ENCODE results near the gene LRRC30.
A peak's percentile ranks its signal among the peaks of the same experiment; 100 is the strongest.
"Not testable (repeated sequence)": the region's sequence is repeated elsewhere in the genome, so short reads cannot be mapped to it uniquely, and the experiment has no call there.

Gene LRRC30

GRCh38 chr18:7230626-7231349, at the start of gene LRRC30:
Gene LRRC30 (plus strand): TSS chr18:7231089. CDS start chr18:7231139, 50 bp downstream.
- no peak for DNase-seq (ENCODE audit: low spot score)

DNA sequence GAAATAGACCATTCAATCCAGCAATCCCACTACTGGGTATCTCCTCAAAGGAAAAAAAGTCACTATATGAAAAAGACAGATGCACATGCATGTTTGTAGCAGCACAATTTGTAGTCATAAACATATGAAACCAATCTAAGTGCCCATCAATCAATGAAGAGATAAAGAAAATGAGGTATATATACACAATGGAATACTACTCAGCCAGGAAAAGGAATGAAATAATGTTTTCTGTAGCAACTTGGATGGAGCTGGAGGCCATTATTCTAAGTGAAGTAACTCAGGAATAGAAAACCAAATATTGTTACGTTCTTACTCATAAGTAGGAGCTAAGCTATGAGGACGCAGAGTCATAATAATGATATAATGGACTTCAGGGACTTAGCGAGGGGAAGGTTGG, 45.2 kb upstream of the LRRC30 start:
- DNase-seq (ENCODE audit: low spot score): no peak

DNA sequence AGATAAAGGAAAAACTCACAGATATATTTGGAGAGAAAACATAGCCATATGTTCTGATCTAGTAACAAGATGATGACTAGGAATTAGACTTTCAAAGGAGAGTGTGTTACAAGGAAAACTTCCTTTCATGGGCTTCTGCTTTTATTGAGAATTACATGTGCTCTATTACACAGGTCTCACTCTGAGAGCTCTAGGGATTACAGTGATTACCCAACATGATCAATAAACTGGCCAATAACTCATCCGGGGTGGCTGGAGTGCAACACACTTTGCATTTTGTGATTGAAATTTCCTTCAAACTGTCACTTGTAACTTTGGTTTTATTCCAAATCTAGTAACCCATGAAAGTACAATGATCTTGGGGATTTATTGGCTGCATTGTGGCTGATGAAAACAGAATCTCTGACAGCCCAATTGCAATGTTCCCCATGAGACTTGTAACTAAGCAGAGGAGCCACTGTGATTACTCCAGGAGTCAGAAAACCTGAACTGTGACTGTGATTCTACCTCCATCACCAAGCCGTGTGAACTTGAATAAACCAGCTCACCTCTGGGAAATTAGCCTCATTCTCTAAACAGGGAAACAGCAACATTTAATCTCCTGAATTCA, 40.2 kb upstream of the LRRC30 start:
- no peak for DNase-seq (ENCODE audit: low spot score)

- no peak for DNase-seq (ENCODE audit: low spot score)
Observed at GRCh38 chr18:7191736-7192135, 39.2 kb upstream of the LRRC30 start.

DNA sequence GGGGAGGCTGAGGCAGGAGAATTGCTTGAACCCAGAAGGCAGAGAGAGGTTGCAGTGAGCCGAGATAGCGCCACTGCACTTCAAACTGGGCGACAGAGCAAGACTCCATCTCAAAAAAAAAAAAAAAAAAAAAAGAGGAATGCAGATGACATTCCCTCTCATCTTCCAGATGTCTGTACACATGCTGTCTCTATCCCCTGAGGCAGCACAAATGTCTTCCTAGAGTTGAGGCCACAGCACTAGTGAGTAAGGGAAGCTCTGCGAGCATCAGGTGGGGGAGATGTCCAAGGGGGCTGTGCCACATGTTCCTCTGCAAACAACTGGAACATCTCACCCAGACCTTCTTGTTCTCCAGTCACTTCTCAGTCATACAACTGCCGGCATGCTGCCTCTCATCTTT, 35.6 kb upstream of the LRRC30 start:
- no peak for DNase-seq (ENCODE audit: low spot score)

- DNase-seq (ENCODE audit: low spot score): no peak
Observed at GRCh38 chr18:7196421-7196820, 34.5 kb upstream of the LRRC30 start.

DNA sequence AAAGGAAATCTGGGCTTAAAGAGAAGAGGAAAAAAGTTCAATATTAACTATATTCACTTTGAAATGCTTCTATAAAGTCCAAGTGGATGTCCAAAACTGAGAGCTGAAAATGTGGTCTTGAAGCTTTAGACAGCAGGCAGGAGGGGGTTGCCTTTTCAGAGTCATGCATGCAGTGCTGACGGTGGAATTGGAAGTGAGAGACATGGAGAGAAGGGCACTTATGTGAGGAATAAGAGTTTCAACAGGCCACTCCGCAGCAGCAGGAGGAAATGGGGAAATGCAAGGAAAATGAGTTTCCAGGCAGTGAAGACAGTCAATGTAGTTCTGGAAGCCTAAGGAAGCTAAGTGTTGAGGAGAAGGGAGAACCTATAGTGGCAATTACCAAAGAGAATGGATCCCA, 33.0 kb upstream of the LRRC30 start:
- no peak for DNase-seq (ENCODE audit: low spot score)

- no peak for DNase-seq (ENCODE audit: low spot score)
Observed at GRCh38 chr18:7198326-7198725, 32.6 kb upstream of the LRRC30 start.

DNA sequence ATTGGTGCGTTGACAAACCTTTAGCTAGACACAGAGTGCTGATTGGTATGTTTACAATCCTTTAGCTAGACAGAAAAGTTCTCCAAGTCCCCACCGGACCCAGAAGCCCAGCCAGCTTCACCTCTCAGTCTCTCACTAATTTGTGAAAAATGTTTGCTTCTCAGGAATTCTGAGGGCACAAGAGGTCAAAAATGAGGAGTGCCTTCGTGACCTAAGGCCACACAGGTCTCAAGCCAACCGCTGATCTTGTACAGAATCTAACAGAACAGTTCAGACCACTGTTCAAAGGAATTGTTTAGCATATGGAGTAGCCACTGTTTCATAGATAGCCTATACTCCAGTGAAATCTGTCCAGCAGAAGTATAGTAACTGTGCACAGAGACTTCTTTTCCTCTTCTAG, 29.8 kb upstream of the LRRC30 start:
- no peak for DNase-seq (ENCODE audit: low spot score)

- no peak for DNase-seq (ENCODE audit: low spot score)
Observed at GRCh38 chr18:7202169-7202568, 28.7 kb upstream of the LRRC30 start.

GRCh38 chr18:7203601-7204000, 27.3 kb upstream of the LRRC30 start:
- DNase-seq (ENCODE audit: low spot score): not testable (repeated sequence)

- no peak for DNase-seq (ENCODE audit: low spot score)
Observed at GRCh38 chr18:7205346-7205745, 25.5 kb upstream of the LRRC30 start.

DNA sequence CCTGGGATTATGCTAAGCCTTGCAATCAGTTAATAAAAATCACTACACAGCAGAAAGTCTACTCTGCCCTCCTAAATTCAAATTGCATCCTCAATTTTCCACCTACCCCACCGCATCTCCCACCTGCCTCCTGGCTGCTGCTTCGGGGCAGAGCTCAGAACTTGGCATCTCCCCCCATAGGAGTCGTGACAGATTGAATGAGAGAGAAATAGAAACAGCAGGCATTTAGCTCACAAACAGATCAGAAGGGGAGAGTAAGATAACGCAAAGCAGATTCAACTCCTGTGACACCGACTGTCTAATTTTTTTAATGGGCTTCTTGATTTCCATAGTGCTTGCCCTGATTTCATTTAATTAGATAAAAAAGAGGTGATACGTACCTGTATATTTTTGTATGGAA, 24.7 kb upstream of the LRRC30 start:
- DNase-seq (ENCODE audit: low spot score): no peak

DNA sequence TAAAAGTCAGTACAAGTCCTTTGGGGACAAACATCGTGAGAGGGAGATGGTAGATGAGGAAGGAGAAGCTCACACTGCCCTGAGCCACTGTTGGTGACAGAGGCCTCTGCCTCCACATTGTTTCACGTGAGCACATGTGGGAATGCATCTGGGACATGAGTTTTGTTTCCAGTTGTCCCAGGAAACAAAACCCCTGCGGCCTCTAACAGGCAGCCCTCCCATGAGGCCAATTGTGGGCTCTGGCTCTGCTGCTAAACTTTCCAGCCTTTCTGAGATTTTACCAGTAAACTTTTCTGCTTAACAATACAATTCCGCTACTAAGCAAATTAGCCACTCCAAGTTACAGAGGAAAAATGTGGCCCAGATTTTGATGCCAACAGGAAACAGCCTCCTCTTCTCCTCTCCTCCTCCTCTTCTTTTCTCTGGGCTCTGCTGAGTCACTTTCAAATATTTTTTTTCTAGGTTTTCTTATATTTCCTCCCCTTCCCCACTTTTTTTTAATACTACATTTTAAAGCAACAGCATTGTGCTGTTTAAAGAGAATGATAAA, 23.4 kb upstream of the LRRC30 start:
- DNase-seq (ENCODE audit: low spot score): no peak

GRCh38 chr18:7221424-7222155, 9.3 kb upstream of the LRRC30 start:
- peak; percentile 77 for DNase-seq (ENCODE audit: low spot score)

DNA sequence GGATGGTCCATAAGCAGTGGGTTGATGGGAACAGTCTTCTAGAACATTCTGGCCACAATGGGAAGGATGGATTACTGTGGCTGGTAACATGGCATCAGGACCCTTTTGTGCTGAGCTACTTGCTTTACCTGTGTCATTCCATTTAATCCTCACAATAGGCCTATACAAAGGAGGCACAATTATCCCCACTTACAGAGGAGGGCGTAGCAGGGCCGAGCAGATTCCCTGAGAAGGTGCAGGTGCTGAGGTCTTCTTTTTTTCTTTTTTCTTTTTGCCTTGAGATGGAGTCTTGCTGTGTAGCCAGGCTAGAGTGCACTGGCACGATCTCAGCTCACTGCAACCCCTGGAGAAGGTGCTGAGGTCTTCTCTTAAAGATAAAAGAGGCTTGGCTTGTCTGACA, 6.7 kb upstream of the LRRC30 start:
- no peak for DNase-seq (ENCODE audit: low spot score)

DNA sequence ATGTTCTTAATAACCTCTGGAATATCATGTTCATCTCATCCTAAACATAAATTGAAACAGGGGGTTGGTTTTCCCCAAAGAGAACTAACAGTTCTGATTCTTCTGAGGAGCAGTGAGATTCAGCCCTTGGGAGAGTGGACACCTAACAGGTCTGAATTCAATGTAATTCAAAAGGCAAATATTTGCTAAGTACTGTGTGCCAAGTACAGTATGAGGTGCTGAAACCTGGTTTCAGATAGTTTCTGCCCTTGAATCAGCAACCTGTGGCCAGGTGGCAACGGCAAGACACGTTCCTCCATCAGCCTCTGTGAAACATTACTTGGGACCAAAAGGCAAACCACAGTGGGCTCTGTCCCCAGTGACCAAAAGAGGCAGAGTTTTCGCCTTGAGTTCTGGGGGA, 1.3 kb downstream of the LRRC30 start:
- DNase-seq (ENCODE audit: low spot score): no peak

DNA sequence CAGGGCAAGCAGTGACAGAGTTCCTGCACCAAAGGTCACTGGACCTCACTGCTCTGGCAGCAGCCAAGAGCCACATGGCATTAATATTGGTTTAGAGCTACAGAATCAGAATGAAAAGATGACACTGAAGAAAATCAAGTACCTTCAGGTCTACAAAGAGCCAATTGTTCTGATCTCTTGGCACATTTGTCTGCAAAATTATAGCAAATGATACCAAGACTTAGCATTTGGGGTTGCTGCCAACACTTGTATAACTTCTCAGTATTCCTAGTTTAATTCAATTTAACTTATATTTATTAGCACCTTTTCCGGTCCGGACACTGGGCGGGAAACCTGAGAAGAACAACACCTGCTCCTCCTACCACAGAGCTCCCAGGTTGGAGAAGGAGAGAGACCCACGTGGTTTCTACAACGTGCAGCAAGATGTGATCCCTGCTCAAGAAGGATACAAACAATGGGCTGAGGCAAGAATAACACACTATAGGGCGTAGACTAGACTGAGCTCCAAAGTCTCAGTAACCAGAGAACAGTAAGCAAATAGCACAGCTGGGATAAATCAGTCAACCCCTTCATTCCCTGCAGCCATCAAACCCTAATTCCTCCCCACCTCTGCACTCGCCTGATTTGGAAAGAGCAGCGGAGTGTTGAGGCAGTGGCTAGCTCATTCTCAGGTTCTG, 2.4 kb downstream of the LRRC30 start:
- no peak for DNase-seq (ENCODE audit: low spot score)

DNA sequence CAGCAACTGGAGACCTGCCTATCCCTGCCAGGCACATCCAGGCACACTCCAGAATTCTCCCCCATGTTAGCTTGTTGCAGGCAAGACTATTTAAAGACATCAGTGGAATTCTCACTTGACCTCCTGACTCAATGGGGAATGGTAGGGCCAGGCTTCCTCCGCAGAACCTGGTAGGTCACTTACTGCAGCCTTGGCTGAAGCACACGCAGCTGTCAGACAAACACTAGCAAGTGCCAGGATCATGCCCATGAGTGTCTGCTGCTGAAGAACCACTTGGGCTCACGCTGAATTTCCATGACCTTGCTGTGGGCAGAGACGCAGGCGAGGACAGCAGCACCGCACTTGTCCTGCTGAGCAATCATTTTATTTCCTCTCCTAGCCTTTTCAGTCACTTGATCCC, 3.2 kb downstream of the LRRC30 start:
- DNase-seq (ENCODE audit: low spot score): no peak

DNA sequence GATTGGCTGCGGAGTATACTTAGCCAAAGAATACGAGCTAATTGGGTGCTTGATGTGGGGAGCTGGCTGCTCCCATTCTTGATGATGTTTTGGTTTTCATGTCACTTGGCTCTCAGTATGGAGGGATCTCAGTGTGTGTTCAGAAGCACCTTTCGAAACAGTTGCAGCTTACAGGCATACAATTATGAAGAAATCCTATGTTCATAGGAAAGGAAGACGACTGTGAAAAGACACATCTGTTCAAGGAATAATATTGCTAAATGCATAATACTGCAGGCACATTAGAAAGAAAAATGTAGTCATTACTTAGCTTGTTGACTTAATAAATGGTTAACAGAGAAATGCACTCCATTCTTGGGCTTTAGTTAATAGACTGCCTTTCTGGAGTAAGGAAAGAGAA, 4.1 kb downstream of the LRRC30 start:
- no peak for DNase-seq (ENCODE audit: low spot score)

- DNase-seq (ENCODE audit: low spot score): no peak
Observed at GRCh38 chr18:7236072-7236471, 5.2 kb downstream of the LRRC30 start.

DNA sequence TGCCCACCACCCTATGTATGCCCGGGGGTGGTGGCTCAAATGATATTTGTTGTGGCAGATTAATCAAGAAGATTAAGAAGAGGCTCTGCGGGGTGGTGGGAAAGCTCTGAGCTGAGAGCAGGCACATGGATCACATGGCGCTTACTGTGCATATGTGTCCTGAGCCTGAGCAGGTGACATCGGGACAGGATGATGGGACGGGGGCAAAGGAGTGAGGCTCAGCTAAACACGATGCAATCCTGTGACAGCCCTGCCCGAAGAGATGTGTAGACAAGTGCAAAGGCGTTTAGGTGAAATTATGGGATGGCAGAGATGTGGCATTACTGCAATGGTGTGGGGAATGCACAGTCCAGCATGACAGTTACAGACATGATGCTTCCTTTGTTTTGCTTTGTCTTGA, 6.0 kb downstream of the LRRC30 start:
- DNase-seq (ENCODE audit: low spot score): no peak
